Loucy (cell line): ENCODE measurements around the gene ARRB2.

Source experiments
- H2AFZ ChIP-seq: fragments of 200-600 bp; sonication (generic); 2 replicates; pipeline ENCODE4 v1.6.0; 2016; ENCODE audit warnings: antibody characterized with exemption, mild to moderate bottlenecking, low read length, moderate library complexity
- H3F3A ChIP-seq: fragments of 200-600 bp; 2 replicates; pipeline ENCODE4 v1.6.0; 2016; ENCODE audit warnings: antibody characterized with exemption, low read depth, mild to moderate bottlenecking
- H3K27me3 ChIP-seq: fragments of 200-600 bp; sonication (generic); 2 replicates; pipeline ENCODE4 v1.6.1; 2014; ENCODE audit warnings: low read length, mild to moderate bottlenecking; ENCODE audit not compliant: insufficient read depth, poor library complexity, severe bottlenecking
- H3K36me3 ChIP-seq: fragments of 200-600 bp; sonication (generic); 2 replicates; pipeline ENCODE4 v1.6.1; 2016; ENCODE audit warnings: low read length; ENCODE audit not compliant: insufficient read depth
- H3K4me1 ChIP-seq: fragments of 200-600 bp; sonication (generic); 2 replicates; pipeline ENCODE4 v1.5.1; 2014; ENCODE audit warnings: low read length, mild to moderate bottlenecking; ENCODE audit not compliant: insufficient read depth, poor library complexity, severe bottlenecking
- H3K4me2 ChIP-seq: fragments of 200-600 bp; sonication (generic); 2 replicates; pipeline ENCODE4 v1.6.0; 2014; ENCODE audit warnings: antibody characterized with exemption, low read length, low read depth, mild to moderate bottlenecking; ENCODE audit not compliant: poor library complexity, severe bottlenecking
- H3K4me3 ChIP-seq: fragments of 200-600 bp; sonication (generic); 2 replicates; pipeline ENCODE4 v1.5.1; 2014; ENCODE audit warnings: low read length, mild to moderate bottlenecking, mixed read lengths; ENCODE audit not compliant: poor library complexity, severe bottlenecking
- H3K79me2 ChIP-seq: fragments of 200-600 bp; sonication (generic); 2 replicates; pipeline ENCODE4 v1.6.1; 2014; ENCODE audit warnings: low read length; ENCODE audit not compliant: insufficient read depth
- H3K9ac ChIP-seq: fragments of 200-600 bp; sonication (generic); 2 replicates; pipeline ENCODE4 v1.6.0; 2014; ENCODE audit warnings: mild to moderate bottlenecking, low read depth, low read length, moderate library complexity; ENCODE audit not compliant: poor library complexity, severe bottlenecking
- H3K9me2 ChIP-seq: fragments of 200-600 bp; sonication (generic); replicated peaks from 2 replicates; pipeline ENCODE4 v1.6.1; 2016; ENCODE audit warnings: low read depth, low read length, mixed read lengths
- H3K9me3 ChIP-seq: fragments of 200-600 bp; sonication (generic); 2 replicates; pipeline ENCODE4 v1.6.1; 2014; ENCODE audit warnings: mild to moderate bottlenecking, antibody characterized with exemption, low read length, low read depth; ENCODE audit not compliant: insufficient read depth
- H4K20me1 ChIP-seq: fragments of 200-600 bp; sonication (generic); 2 replicates; pipeline ENCODE4 v1.6.0; 2014; ENCODE audit warnings: antibody characterized with exemption, low read length, mild to moderate bottlenecking; ENCODE audit not compliant: insufficient read depth, poor library complexity, severe bottlenecking
- CTCF ChIP-seq: fragments of 200-600 bp; sonication (generic); conservative IDR thresholded peaks from 2 replicates; pipeline ENCODE4 v1.5.1; 2014; ENCODE audit warnings: mild to moderate bottlenecking, antibody characterized with exemption, low read length
- EZH2phosphoT487 ChIP-seq: fragments of 200-600 bp; IDR thresholded peaks from 2 replicates; pipeline ENCODE4 v1.6.1; 2018; ENCODE audit warnings: antibody characterized with exemption, mild to moderate bottlenecking, moderate library complexity, borderline replicate concordance

ARRB2 gene

DNA sequence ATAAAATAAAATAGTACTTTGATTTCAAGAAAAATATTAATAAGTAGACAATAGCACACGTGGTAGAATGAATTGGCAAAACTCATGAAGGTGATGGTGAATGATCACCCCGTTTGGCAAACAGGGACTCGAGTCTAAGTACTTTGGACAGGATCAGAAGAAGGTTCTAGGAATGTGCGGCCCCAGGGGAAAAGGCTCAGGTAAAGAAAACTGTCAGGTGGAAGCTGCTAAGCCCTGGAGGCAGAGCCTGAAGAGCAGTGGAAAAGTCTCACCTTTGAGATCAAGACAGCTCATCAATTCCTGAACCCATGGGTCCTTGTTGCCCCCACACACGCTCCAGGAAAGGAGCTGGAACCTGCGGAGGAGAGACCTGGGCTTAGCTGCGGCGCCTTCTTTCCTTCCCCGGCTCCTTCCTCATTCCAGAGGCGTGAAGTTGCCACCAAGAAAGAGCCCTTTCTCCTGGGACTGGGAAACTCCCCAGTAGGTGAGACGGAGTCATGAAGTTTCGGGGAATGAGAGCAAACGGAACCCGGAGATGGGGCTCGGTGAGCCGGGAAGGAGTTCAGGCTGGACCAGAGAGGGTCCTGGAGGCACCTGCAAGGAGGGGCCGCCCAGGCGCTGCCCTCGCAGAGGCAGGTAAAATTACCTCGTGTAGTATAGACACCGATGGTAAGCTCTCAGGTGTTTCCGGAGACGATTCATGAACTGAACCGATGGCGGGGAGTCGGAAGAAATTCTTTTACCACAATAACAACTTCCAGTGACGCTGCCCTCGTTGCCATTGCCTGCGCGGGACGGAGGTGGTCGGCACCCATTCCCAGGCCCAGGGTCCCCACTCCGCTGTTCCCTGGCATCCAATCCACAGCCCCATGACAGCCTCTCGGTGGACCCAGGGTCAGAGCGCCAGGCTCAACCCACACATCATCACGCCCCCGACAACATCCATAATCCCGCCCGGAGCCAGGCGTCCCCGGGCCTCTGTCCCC lies 28.0 kb downstream of the ARRB2 start:
- Histone ChIP-seq H3K9ac (no peak overlapping the region), H3K9me2 (no peaks in the 10 kb centered on the region), H3K4me3 (no peak overlapping the region), H4K20me1 (no peaks in the 10 kb centered on the region), H3K79me2 (no peaks in the 10 kb centered on the region), H2AFZ (no peak overlapping the region), H3K4me2 (no peak overlapping the region), H3K4me1 (no peaks in the 10 kb centered on the region), H3K27me3 (no peaks in the 10 kb centered on the region), H3K9me3 (no peaks in the 10 kb centered on the region), H3K36me3 (no peaks in the 10 kb centered on the region), H3F3A (no peaks in the 10 kb centered on the region)
- TF ChIP-seq CTCF (no peak), EZH2phosphoT487 (no peak)

DNA sequence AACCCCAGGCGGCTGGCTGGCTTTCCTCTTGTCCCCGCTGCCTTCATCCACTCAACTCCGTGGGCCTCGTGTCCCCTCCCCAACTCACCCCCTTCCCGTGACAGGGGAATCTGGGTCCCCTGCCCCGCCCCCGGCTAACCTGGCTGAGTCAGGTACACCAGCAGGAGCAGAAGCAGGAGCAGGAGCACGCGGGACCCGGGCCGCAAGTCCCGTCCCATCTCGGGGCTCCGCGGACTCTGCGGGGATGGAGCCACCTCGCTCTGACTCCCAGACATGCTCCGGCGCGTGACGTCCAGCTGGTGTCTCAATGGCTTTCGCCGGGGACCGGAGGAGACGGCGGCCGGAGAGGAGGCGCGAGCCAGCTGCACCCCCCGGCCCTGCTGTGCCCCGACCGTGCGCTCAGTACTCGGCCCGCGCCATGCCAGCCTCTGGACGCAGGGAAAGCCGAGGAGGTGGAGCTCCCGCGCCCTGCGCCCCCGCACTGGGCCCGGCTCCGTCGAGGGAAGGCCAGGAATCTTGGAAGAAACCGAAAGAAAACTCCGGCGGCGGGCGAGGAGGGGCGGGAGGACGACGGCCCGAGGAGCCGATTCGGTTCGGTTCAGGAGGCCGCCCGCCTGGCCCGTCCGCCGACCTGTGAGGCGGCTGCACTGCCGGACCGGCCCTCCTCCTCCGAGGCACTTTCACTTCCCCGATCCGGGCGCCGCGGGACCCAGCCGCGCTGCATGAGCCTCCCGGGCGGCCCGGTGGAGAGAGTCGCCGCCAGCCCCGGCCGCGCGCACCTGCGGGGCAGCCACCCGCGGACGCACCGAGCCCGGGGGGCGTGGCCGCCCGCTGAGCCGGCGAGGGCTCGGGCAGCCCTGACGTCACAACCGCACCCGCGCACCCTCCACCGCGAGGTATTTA lies 28.9 kb downstream of the ARRB2 start, which contains the start of the genes CXCL16 and ZMYND15:
Gene CXCL16 (minus strand): TSS at position 807 of the 903 bp plus-strand sequence. CDS start 589 bp downstream, at position 218.
Gene ZMYND15 (plus strand): TSS at position 712 of the 903 bp plus-strand sequence. CDS start 716 bp downstream, outside the sequence.
- Histone ChIP-seq H3F3A (no peaks in the 10 kb centered on the region), H2AFZ (no peak within 1 kb of the TSS), H3K4me2 (no peak within 1 kb of the TSS), H3K79me2 (no peaks in the 10 kb centered on the region), H3K4me3 (no peak within 1 kb of the TSS), H3K9me3 (no peaks in the 10 kb centered on the region), H3K4me1 (no peaks in the 10 kb centered on the region), H3K9me2 (no peaks in the 10 kb centered on the region), H3K9ac (no peak within 1 kb of the TSS), H4K20me1 (no peaks in the 10 kb centered on the region), H3K36me3 (no peaks in the 10 kb centered on the region), H3K27me3 (no peaks in the 10 kb centered on the region)
- no peak for TF ChIP-seq EZH2phosphoT487
- TF ChIP-seq CTCF, result no peak

GRCh38 chr17:4740025-4740351 lies 29.6 kb downstream of the ARRB2 start:
- Histone ChIP-seq H2AFZ (no peak overlapping the region), H3K9me2 (no peaks in the 10 kb centered on the region), H3K36me3 (no peaks in the 10 kb centered on the region), H4K20me1 (no peaks in the 10 kb centered on the region), H3F3A (no peaks in the 10 kb centered on the region), H3K9ac (no peak overlapping the region), H3K9me3 (no peaks in the 10 kb centered on the region), H3K4me3 (no peak overlapping the region), H3K4me2 (no peak overlapping the region), H3K79me2 (no peaks in the 10 kb centered on the region), H3K27me3 (no peaks in the 10 kb centered on the region), H3K4me1 (no peaks in the 10 kb centered on the region)
- TF ChIP-seq EZH2phosphoT487 (no peak), CTCF (no peak)
